ENCODE data around the gene SERPINB12. TPM values are rescaled to one million over a fixed set of nuclear protein-coding genes. Genes with fewer than 3 reads are reported as not detected.

The SERPINB12 gene
- total and polyA plus RNA-seq, 5 donors from 2014 or later, result not detected

DNA sequence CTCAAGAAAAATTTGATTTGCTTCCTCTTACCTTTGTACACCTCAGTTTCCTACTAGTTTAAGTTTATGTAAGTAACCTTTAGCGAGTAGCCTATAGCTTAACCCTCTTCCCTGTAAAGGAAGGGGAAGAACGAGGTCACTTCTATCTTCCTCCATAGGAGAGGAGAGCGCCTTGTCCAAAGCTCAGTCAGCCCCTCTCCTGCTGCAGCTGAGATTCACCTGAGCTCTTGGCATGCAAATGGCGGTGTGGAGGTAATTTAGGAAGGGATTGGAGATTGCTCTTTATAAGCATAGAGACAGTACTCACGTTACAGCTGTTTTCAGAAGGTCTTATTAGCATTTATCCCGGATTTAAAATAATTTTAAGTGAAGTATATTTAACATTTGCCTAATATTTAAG lies 27.8 kb upstream of the SERPINB12 start:
- peaks cover 0 to 1% (median 0%) of the 10 kb centered on the region in 7 donors for H3K9me3 Mint-ChIP-seq
- no peak for DNase-seq

DNA sequence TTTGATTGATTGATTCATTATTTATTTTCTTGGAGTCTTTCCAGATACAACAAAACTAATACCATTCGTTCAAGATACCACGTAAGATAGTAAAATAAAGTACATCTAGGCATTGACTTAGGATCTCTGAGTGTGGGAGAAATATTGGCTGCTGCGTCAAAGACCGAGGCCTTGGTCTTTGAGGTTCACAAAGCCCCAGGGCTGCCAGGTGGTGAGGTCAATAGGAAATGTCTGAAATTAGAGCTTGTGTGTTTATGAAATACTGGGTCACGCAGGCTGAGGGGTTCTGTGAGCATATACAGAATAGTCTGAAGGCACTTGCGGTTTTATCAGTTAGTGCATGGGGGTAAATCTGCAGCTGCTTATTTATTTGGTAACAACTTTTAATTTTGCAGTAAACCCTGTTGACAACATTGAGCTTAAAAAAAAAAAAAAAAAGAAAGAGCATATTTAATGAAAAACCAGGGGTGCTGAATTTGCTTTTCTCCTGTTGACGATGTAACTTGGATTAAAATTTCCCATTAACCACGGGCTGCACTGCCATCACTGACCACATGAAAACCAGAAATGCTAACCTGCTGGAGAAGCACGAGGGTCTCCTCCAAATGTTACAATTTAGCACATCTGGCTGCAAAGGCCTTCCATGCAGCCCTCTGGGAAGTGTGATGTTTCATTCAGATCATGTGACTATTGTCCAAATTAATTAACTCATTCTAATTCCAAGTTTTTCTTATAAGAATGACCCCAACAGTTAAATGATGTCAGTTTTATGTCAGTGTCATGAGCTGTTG lies 27.1 kb upstream of the SERPINB12 start:
- no peaks in the 10 kb centered on the region for H3K9me3 ChIP-seq (ENCODE audit: control insufficient read depth in 2 of 2, low read length in 2 of 2)
- peaks cover 0 to 6% (median 0%) of the 10 kb centered on the region in 4 donors for H3K4me1 Mint-ChIP-seq
- DNase-seq (no peak), ATAC-seq (ENCODE audit: low read depth in 2 of 2) (no peak)
- H3K4me3 Mint-ChIP-seq, result no peak overlapping the region
- H3K27ac ChIP-seq (ENCODE audit: insufficient read depth, low read length, poor library complexity, severe bottlenecking), result no peak overlapping the region
- no peaks in the 10 kb centered on the region for H3K4me1 ChIP-seq (ENCODE audit: control insufficient read depth, insufficient read depth, low read length, poor library complexity, severe bottlenecking)
- peaks cover 0 to 1% (median 0%) of the 10 kb centered on the region in 7 donors for H3K9me3 Mint-ChIP-seq
- no peaks in the 10 kb centered on the region for H3K36me3 Mint-ChIP-seq
- H3K36me3 ChIP-seq (ENCODE audit: control insufficient read depth, insufficient read depth, low read length), result no peaks in the 10 kb centered on the region
- H3K27ac Mint-ChIP-seq, result no peak overlapping the region
- H3K27me3 ChIP-seq (ENCODE audit: control insufficient read depth, insufficient read depth, low read length), result peaks cover 7% of the 10 kb centered on the region
- peaks cover 13% of the 10 kb centered on the region for H3K27me3 Mint-ChIP-seq
- H3K4me3 ChIP-seq (ENCODE audit: low read depth, low read length), result no peak overlapping the region

More for the DNA sequence above, 27.8 kb upstream of the SERPINB12 start:
- no peak for ATAC-seq (ENCODE audit: low read depth in 2 of 2)
- no peak overlapping the region for H3K4me3 ChIP-seq (ENCODE audit: low read depth, low read length)
- no peak overlapping the region for H3K4me3 Mint-ChIP-seq
- H3K9me3 ChIP-seq (ENCODE audit: control insufficient read depth in 2 of 2, low read length in 2 of 2), result no peaks in the 10 kb centered on the region
- peaks cover 6% of the 10 kb centered on the region for H3K27me3 ChIP-seq (ENCODE audit: control insufficient read depth, insufficient read depth, low read length)
- H3K36me3 Mint-ChIP-seq, result no peaks in the 10 kb centered on the region
- no peaks in the 10 kb centered on the region for H3K36me3 ChIP-seq (ENCODE audit: control insufficient read depth, insufficient read depth, low read length)
- no peaks in the 10 kb centered on the region for H3K4me1 ChIP-seq (ENCODE audit: control insufficient read depth, insufficient read depth, low read length, poor library complexity, severe bottlenecking)
- H3K27me3 Mint-ChIP-seq, result peaks cover 13% of the 10 kb centered on the region
- H3K27ac Mint-ChIP-seq, result no peak overlapping the region
- H3K27ac ChIP-seq (ENCODE audit: insufficient read depth, low read length, poor library complexity, severe bottlenecking), result no peak overlapping the region
- peaks cover 0 to 6% (median 0%) of the 10 kb centered on the region in 4 donors for H3K4me1 Mint-ChIP-seq

DNA sequence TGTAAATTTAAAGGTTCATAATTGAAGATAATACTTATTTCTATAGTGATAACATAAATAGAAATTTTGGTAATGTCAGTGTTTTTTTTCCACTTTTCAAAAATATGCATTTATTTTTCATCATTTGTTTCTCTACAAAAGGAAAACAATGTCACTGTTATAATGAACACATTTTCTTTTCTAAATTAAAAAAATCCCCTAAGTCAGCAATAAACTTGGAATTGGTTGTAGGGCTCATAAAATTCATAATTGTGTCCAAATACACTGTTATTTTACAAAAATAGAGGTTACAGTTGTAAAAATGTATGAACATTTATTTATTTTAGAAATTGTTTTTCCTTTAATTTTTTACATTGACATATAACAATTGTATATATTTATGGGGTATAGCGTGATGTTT lies 26.4 kb upstream of the SERPINB12 start:
- ATAC-seq (ENCODE audit: low read depth in 2 of 2) (no peak), DNase-seq (no peak)
- no peak overlapping the region for H3K4me3 Mint-ChIP-seq
- Histone ChIP-seq H3K27ac (ENCODE audit: insufficient read depth, low read length, poor library complexity, severe bottlenecking) (no peak overlapping the region), H3K9me3 (ENCODE audit: control insufficient read depth in 2 of 2, low read length in 2 of 2) (no peaks in the 10 kb centered on the region), H3K27me3 (ENCODE audit: control insufficient read depth, insufficient read depth, low read length) (peaks cover 12% of the 10 kb centered on the region), H3K36me3 (ENCODE audit: control insufficient read depth, insufficient read depth, low read length) (no peaks in the 10 kb centered on the region), H3K4me3 (ENCODE audit: low read depth, low read length) (no peak overlapping the region), H3K4me1 (ENCODE audit: control insufficient read depth, insufficient read depth, low read length, poor library complexity, severe bottlenecking) (no peaks in the 10 kb centered on the region)
- peaks cover 0 to 6% (median 0%) of the 10 kb centered on the region in 4 donors for H3K4me1 Mint-ChIP-seq
- H3K36me3 Mint-ChIP-seq, result no peaks in the 10 kb centered on the region
- H3K27ac Mint-ChIP-seq, result no peak overlapping the region
- peaks cover 19% of the 10 kb centered on the region for H3K27me3 Mint-ChIP-seq
- peaks cover 0 to 1% (median 0%) of the 10 kb centered on the region in 7 donors for H3K9me3 Mint-ChIP-seq

DNA sequence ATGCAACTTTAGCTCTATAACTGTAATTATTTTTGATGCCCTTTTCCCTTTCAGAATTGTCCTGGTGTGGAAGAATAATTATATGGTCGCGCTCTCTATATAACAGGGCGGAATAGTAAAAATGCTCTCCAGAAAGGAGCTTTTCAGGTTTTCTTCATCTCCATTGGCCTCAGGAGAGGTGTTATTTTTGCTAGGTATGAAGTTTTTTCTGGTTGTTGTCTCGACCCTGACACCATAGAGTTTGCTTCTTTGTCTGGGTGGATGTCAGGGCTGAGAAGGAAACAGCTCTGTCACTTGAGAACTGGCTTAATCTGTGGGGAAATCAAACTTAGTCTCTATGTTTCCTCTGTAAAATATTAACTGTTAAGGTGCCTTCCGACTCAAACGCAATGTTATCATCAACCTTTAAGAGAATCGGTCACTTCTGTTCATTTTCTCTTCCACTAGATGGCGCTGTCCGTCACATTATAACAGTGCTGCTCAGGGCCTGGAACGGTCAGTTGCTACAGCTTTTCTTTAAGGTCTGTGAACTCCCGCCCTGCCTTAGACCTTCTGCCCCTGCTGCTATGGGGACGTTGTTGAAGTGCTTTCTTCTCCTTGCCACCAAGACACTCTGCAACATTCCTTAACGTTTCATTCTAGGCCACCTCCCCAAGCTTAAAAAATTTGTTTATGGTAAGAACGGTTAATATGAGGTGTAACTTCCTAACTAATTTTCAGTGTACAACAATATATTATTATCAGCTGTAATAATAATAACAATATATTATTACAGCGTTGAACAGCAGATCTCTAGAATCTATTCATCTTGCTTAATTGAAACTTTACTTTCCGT lies 23.8 kb upstream of the SERPINB12 start:
- DNase-seq (peak; percentile 29 to 72 (median 53)), ATAC-seq (ENCODE audit: low read depth in 2 of 2) (peak; percentile 66 to 67)
- H3K4me1 ChIP-seq (ENCODE audit: control insufficient read depth, insufficient read depth, low read length, poor library complexity, severe bottlenecking), result no peaks in the 10 kb centered on the region
- Mint-ChIP-seq H3K4me3 (no peak overlapping the region), H3K27me3 (peaks cover 10% of the 10 kb centered on the region), H3K27ac (peak overlapping the region in 1 of 3 donors; percentile 22), H3K9me3 (peaks cover 0 to under 1% (median 0%) of the 10 kb centered on the region in 7 donors), H3K4me1 (peaks cover 0 to 6% (median 0%) of the 10 kb centered on the region in 4 donors), H3K36me3 (no peaks in the 10 kb centered on the region)
- no peak overlapping the region for H3K27ac ChIP-seq (ENCODE audit: insufficient read depth, low read length, poor library complexity, severe bottlenecking)
- no peaks in the 10 kb centered on the region for H3K36me3 ChIP-seq (ENCODE audit: control insufficient read depth, insufficient read depth, low read length)
- no peaks in the 10 kb centered on the region for H3K9me3 ChIP-seq (ENCODE audit: control insufficient read depth in 2 of 2, low read length in 2 of 2)
- H3K27me3 ChIP-seq (ENCODE audit: control insufficient read depth, insufficient read depth, low read length), result peaks cover 14% of the 10 kb centered on the region
- H3K4me3 ChIP-seq (ENCODE audit: low read depth, low read length), result no peak overlapping the region

DNA sequence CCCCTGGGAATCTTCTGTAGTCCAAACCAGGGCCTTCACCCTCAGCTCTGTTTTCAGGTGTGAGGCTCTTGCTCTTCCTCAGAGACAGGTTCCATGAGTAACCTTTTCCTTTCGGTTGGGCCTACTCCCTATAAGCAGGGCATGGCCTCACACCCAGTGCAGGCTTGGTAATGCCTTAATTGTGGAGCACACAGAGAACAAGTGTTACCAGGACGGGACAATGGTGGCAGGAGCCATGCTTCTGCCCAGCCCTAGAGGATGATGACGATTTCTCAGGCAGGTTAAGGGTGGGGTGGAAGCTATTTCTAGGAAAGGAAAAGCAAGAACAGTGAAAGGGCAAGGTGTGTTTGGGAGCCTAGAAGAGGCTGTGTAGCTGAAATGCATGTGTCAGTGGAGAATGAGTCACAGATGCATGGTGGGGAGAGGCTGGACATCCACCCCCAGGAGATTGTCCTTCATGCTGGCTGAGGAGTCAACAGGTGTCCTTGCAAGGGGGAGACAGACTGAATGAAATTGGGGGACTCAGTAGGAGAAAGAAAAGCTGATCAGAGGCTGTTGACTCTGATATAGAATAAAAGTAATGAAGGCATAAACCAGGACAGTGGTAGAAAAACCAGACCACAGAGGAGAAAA lies 22.0 kb upstream of the SERPINB12 start:
- Mint-ChIP-seq H3K4me3 (no peak overlapping the region), H3K4me1 (peaks cover 0 to 6% (median 0%) of the 10 kb centered on the region in 4 donors), H3K27ac (no peak overlapping the region), H3K9me3 (peaks cover 0 to 2% (median 0%) of the 10 kb centered on the region in 7 donors), H3K36me3 (no peaks in the 10 kb centered on the region), H3K27me3 (peaks cover 12% of the 10 kb centered on the region)
- peaks cover 14% of the 10 kb centered on the region for H3K27me3 ChIP-seq (ENCODE audit: control insufficient read depth, insufficient read depth, low read length)
- H3K4me3 ChIP-seq (ENCODE audit: low read depth, low read length), result no peak overlapping the region
- H3K36me3 ChIP-seq (ENCODE audit: control insufficient read depth, insufficient read depth, low read length), result no peaks in the 10 kb centered on the region
- DNase-seq (no peak), ATAC-seq (ENCODE audit: low read depth in 2 of 2) (no peak)
- no peaks in the 10 kb centered on the region for H3K9me3 ChIP-seq (ENCODE audit: control insufficient read depth in 2 of 2, low read length in 2 of 2)
- no peak overlapping the region for H3K27ac ChIP-seq (ENCODE audit: insufficient read depth, low read length, poor library complexity, severe bottlenecking)
- no peaks in the 10 kb centered on the region for H3K4me1 ChIP-seq (ENCODE audit: control insufficient read depth, insufficient read depth, low read length, poor library complexity, severe bottlenecking)

DNA sequence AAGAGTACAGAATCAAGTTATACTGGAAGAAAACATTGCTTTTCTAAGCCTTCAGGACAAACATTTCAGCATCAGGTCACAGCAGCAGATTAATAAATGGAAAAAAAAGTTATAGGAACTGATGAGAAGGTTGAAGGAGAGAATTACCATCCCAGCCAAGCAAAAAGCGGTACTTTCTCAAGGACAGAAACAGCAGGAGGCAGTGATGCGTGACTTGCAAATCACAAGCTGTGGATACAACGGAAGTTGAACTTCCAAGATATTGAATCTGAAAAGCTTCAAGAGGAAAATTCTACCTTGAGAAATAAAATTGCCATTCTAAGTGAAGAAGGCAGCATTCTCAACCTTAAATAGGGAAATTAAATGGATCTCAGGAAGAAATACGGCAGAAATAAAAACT lies 18.5 kb upstream of the SERPINB12 start:
- peaks cover 17% of the 10 kb centered on the region for H3K27me3 Mint-ChIP-seq
- Histone ChIP-seq H3K36me3 (ENCODE audit: control insufficient read depth, insufficient read depth, low read length) (no peaks in the 10 kb centered on the region), H3K9me3 (ENCODE audit: control insufficient read depth in 2 of 2, low read length in 2 of 2) (no peaks in the 10 kb centered on the region), H3K27me3 (ENCODE audit: control insufficient read depth, insufficient read depth, low read length) (peaks cover 15% of the 10 kb centered on the region), H3K27ac (ENCODE audit: insufficient read depth, low read length, poor library complexity, severe bottlenecking) (no peak overlapping the region), H3K4me1 (ENCODE audit: control insufficient read depth, insufficient read depth, low read length, poor library complexity, severe bottlenecking) (no peaks in the 10 kb centered on the region), H3K4me3 (ENCODE audit: low read depth, low read length) (no peak overlapping the region)
- H3K9me3 Mint-ChIP-seq, result peaks cover 0 to 3% (median 0%) of the 10 kb centered on the region in 7 donors
- no peaks in the 10 kb centered on the region for H3K36me3 Mint-ChIP-seq
- ATAC-seq (ENCODE audit: low read depth in 2 of 2) (no peak), DNase-seq (no peak)
- H3K4me1 Mint-ChIP-seq, result peaks cover 0 to under 1% (median 0%) of the 10 kb centered on the region in 4 donors
- no peak overlapping the region for H3K27ac Mint-ChIP-seq
- no peak overlapping the region for H3K4me3 Mint-ChIP-seq

DNA sequence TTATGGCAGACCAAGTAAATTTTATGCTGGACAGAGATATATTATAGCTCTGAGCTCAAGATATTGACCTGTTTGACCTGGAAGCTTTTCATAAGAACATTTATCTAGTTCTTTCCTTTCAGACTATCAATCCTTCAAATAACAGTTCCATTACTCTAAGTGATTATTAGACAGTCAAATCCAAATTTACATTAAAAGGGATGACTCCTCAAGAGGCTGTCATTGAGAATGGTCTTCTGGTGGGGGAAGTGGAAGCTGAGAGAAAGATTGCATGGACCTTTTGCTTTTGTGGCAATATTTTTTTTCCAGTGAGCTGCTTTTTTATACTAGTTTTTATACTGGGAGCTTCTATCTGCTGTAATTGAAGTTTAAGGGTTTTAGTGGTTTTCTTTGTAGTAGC lies 14.9 kb upstream of the SERPINB12 start:
- Mint-ChIP-seq H3K9me3 (peaks cover 0 to 3% (median 0%) of the 10 kb centered on the region in 7 donors), H3K27ac (no peak overlapping the region), H3K36me3 (no peaks in the 10 kb centered on the region), H3K4me3 (no peak overlapping the region), H3K4me1 (no peaks in the 10 kb centered on the region), H3K27me3 (peaks cover 17% of the 10 kb centered on the region)
- H3K27ac ChIP-seq (ENCODE audit: insufficient read depth, low read length, poor library complexity, severe bottlenecking), result no peak overlapping the region
- no peak overlapping the region for H3K4me3 ChIP-seq (ENCODE audit: low read depth, low read length)
- no peaks in the 10 kb centered on the region for H3K4me1 ChIP-seq (ENCODE audit: control insufficient read depth, insufficient read depth, low read length, poor library complexity, severe bottlenecking)
- DNase-seq (no peak), ATAC-seq (ENCODE audit: low read depth in 2 of 2) (no peak)
- H3K36me3 ChIP-seq (ENCODE audit: control insufficient read depth, insufficient read depth, low read length), result no peaks in the 10 kb centered on the region
- H3K9me3 ChIP-seq (ENCODE audit: control insufficient read depth in 2 of 2, low read length in 2 of 2), result no peaks in the 10 kb centered on the region
- peaks cover 8% of the 10 kb centered on the region for H3K27me3 ChIP-seq (ENCODE audit: control insufficient read depth, insufficient read depth, low read length)
